HG02852 (cell line): ENCODE data around the gene NPLOC4.
"Not testable (repeated sequence)": the region's sequence is repeated elsewhere in the genome, so short reads cannot be mapped to it uniquely, and the experiment has no call there.

Experiments
- ATAC-seq: cut with Tn5 transposase; IDR thresholded peaks from one replicate; pipeline ENCODE4 v1.9.1; 2021; ENCODE audit warnings: mild to moderate bottlenecking, moderate library complexity; ENCODE audit not compliant: unreplicated experiment

Gene NPLOC4

DNA sequence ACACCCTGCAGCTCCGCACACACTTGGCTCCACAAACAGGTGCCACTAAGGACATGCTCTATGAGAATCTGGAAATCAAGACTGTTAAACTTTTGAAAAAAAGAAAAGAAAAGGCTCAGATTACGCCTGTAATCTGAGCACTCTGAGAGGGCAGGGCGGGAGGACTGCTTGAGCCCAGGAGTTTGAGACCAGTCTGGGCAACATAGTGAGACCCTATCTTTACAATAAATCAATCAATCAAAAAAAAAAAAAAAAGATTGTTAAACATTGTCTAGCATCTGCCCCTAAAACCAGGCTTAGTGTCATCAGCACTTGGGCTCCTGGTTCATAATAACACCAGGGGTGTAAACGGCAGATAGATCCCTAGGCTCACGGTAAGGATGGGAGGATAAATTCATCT is 47.3 kb downstream of the NPLOC4 start:
- ATAC-seq: no peak

- ATAC-seq: no peak
Observed at GRCh38 chr17:81586096-81586495, 50.8 kb downstream of the NPLOC4 start.

GRCh38 chr17:81584771-81585170 is 52.1 kb downstream of the NPLOC4 start:
- ATAC-seq: not testable (repeated sequence)

- no peak for ATAC-seq
Observed at GRCh38 chr17:81583589-81584342, 53.1 kb downstream of the NPLOC4 start.

DNA sequence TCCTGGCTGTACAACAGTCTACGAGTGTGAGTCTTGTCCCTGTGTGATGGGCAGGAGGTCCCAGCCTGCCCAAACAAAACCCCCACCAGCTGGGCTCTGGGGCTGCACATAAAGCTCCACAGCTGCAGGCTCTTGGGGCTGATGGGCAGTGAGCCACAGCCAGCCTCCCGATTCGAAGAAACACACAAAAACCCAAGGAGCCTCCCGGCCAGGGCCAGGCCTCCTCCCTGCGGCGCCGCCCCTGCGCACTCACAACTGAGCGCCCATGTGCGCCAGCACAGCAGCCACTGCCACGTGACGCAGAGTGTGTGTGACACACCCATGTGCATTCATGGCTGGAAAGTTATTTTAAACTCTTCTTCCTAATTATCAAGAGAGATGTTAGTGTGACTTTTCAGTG is 54.2 kb downstream of the NPLOC4 start:
- ATAC-seq: no peak

DNA sequence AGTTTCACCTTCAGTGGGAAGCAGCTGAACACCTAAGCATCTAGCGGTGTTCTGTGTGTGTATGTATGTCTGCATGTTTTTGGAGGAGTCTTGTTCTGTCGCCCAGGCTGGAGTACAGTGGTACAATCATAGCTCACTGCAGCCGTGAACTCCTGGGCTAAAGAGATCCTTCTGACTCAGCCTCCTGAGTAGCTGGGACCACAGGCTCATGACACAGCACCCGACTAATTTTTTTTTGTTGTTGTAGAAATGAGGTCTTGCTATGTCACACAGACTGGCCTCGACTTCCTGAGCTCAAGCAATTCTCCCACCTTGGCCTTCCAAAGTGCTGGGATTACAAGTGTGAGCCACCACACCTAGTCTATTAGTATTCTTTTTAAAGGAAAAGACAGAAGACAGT is 54.6 kb downstream of the NPLOC4 start:
- ATAC-seq: no peak

GRCh38 chr17:81581758-81582157 is 55.2 kb downstream of the NPLOC4 start:
- ATAC-seq: no peak

- ATAC-seq: no peak
Observed at GRCh38 chr17:81580481-81580880, 56.4 kb downstream of the NPLOC4 start.

DNA sequence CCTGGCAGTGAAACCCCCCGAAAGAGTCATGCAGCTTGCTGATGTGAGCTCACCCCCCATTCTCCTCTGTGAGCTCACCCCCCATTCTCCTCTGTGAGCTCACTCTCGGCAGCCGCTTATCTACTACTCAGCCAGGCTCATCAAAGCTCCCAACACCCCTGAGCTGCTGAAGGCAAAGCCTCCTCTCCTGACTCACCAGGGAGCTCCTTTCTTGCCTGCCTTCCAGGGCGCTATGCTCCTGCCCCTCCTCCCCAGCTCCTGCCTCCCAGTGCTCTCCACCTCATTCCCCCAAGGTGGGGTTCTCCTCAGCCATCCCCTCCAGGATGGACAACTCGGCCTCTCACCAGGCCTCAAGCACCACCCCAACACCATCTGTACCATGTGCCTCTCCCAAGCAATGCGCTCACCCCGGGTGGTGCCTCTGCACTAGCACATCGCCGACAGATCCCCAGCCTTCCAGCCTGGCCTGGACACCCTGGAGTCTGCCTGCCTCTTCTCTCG is 57.0 kb downstream of the NPLOC4 start:
- ATAC-seq: no peak

DNA sequence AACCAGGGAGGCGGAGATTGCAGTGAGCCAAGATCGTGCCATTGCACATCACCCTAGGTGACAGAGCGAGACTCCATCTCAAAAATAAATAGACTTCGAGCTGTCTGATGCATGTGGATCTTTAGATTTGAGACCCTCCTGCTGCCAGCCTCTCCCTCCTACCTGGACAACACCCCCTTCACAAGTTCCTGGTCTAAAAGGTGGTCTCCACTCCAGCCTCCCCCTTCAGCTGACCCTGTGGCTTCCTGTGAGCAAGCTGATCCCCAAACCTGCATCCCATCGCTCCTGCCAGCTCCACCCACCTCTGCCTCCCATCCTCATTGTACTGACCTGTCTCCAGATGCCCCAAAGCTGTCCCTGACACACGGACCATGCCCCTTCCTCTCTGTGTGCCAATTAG is 57.6 kb downstream of the NPLOC4 start:
- ATAC-seq: no peak

- ATAC-seq: no peak
Observed at GRCh38 chr17:81578561-81579225, 58.2 kb downstream of the NPLOC4 start.

DNA sequence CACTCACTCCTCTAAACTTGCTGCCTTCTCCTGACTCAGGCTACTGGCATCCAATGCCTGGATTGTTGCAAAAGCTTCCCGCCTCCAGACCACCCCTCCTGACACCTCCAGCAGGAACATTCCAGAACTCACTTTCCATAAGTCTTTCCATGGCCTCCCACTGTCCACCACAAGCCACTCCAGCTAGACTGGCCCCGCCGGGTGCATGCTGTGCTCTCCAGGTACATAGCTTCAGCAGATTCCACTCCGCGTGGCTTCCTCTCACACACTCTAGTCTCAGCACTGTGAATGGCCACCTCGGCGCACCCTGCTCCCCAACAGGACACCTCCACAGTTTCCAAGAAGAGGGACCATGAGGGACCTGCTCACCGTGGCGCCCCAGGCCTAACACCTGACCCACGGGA is 58.9 kb downstream of the NPLOC4 start:
- no peak for ATAC-seq

GRCh38 chr17:81577278-81578000 is 59.5 kb downstream of the NPLOC4 start:
- ATAC-seq: no peak

DNA sequence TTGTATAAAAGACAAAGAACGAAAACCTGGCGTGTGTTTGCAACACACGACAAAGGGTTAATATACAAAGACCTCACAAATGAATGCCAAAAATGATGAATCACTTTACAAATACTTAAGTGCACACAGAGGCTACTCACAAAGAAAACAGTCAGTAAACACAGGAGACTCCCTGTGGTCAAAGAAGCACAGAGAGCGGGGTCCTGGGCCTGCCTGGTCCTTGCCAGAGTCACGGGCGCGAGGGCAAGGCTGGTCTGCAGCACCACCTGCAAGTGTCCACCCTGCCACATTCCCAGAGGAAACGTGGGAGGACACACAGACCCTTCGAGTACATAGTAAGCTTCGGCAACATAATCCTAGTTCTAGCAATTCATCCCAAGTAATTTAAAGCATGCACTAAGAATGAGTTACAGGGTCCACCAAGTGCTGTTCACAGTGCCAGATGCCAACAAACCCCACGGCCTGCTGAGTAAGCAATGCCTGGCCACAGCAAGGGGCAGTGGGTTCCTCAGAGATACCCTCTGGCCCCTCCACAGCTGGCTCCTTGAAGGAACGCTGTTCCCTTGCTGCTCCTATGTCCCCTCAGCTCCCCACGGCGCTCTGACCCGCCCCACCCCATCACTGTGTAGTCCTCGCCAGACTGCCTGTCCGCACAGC is 60.2 kb downstream of the NPLOC4 start:
- no peak for ATAC-seq

GRCh38 chr17:81575836-81576235 is 61.1 kb downstream of the NPLOC4 start:
- no peak for ATAC-seq

GRCh38 chr17:81574643-81574956 is 62.3 kb downstream of the NPLOC4 start:
- no peak for ATAC-seq

DNA sequence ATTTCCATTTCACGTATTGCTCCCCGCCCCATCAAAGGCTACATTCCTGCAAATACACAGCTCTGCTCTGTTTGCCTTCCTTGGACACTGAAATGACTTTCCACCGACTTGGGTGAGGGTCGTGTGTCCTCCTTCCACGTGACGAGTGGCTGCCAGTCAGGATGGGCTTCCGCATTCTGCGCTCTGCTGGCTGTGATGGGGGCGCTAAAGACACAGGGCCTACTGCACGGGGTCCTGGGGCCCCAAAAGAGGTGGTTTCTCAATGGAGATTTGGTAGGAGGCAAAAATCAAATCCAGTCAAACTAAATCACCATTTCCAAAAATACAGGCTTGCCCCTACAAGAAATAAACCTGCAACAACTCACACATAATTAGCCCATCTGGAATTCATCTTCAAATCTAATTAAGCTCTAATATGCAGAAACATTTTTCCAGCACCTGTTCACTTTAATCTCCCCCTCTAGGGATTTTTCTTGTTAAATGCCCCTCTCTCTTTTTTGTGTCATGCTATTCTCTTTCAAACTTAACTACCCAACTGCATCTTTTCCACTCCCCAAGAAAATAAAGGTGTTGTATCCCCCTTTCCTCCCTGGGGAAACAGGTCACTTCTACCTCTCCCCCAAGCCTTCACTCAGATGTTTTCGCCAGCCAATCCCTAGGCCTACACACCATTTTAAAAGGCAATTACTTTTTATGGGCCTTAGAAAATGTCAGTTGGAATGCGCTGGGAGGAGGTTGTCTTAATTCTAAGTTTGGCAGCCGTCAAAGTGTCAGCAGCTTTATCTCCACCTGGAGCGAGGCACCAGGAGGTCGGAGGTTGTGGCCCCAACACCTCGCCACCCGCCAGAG is 62.9 kb downstream of the NPLOC4 start:
- ATAC-seq: no peak

DNA sequence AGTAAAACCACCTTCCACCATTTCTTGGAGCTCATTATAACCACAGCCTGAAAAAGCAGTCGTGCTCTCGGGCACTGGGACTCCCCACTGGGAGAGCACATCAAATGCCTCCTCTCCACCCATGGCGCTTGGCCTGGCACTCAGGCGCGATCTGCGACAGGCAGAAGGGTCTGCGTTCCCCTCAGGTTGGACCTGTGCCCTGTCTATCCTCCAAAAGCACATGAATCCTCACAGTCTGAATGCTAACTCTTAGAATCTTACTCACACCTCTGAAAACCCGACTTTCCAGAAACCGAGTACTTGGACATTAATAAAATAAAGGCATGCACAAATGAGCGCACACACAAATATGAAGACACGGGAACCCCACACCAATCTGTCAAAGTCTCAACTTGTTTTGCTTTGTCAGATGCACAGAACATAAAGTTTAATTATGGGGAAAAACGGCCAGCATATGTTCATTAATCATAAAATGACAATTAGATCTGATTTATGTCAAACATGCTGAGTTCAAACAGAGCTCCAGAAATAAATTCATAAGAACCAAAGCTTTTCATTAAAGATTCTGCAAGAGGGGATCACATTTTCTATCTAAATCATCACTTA is 64.2 kb downstream of the NPLOC4 start:
- no peak for ATAC-seq

GRCh38 chr17:81570964-81571363 is 65.9 kb downstream of the NPLOC4 start:
- ATAC-seq: no peak

GRCh38 chr17:81569986-81570514 is 66.9 kb downstream of the NPLOC4 start:
- no peak for ATAC-seq
